HCT116 (cell line): ENCODE results near the gene CLGN. TPM values are rescaled to one million over a fixed set of nuclear protein-coding genes. Genes with fewer than 3 reads are reported as not detected.

Experiments used
- ATAC-seq: fragments of 200-7000 bp; cut with Tn5 transposase; 2 replicates; pipeline ENCODE4 v1.9.1; 2020; ENCODE audit warnings: mild to moderate bottlenecking, moderate library complexity
- BruUV-seq: library from RNA; stranded (reverse); fragments of 400-500 nt; replicated peaks from 2 replicates; lab custom pipeline; 2021; lab: Mats Ljungman, UMichigan
- CTCF ChIA-PET: fragments of 300-600 bp; sonication (Branson Sonifier 250); formaldehyde crosslinking; loops from one replicate; lab custom pipeline; 2021; ENCODE audit warnings: antibody characterized with exemption; lab: Charles Lee
- POLR2A ChIA-PET: fragments of 300-600, 350-600 bp; sonication (Branson Sonifier 250); formaldehyde crosslinking; loops from one replicate; lab custom pipeline; 2021; ENCODE audit warnings: antibody characterized with exemption; lab: Charles Lee
- RAD21 ChIA-PET, 2 experiments: fragments of 300-600 bp; sonication (Branson Sonifier 250); formaldehyde crosslinking; loops; one replicate each; lab custom pipeline; 2023; ENCODE audit warnings: low total read pairs in 2 of 2; ENCODE audit not compliant: uncharacterized antibody in 2 of 2, unreplicated experiment in 2 of 2, low non-redundant PET in 1 of 2; lab: Charles Lee
- DNase-seq: peaks from one replicate; pipeline ENCODE4 v3.0.0-alpha.2; 2010; ENCODE audit warnings: low read depth, low spot score
- H2AFZ ChIP-seq: fragments of 200-600 bp; shearing (Covaris generic), sonication (generic); 2 replicates; pipeline ENCODE4 v1.6.1; 2017; ENCODE audit warnings: low read depth, mixed run types, mixed read lengths, antibody characterized with exemption, low read length; ENCODE audit not compliant: poor library complexity, severe bottlenecking
- H3K27ac ChIP-seq: 2 replicates; pipeline ENCODE4 v1.5.1; 2012; ENCODE audit warnings: low read depth, low read length
- H3K27me3 ChIP-seq: fragments of 200-600 bp; sonication (generic); 2 replicates; pipeline ENCODE4 v1.6.1; 2016; ENCODE audit warnings: mixed run types, low read length, mixed read lengths; ENCODE audit not compliant: insufficient read depth
- H3K36me3 ChIP-seq, 2 experiments: fragments of 200-500 bp in 1 of 2; fragments of 200-600 bp in 1 of 2; sonication (Bioruptor generic) in 1 of 2; sonication (generic) in 1 of 2; 2 replicates each; pipeline versions ENCODE4 v1.5.1 to v1.6.1; 2014 to 2016; ENCODE audit warnings: low read length in 2 of 2, inconsistent platforms in 1 of 2, mixed read lengths in 1 of 2, mixed run types in 1 of 2; ENCODE audit not compliant: insufficient read depth in 2 of 2, control insufficient read depth in 1 of 2
- H3K4me1 ChIP-seq, 2 experiments: fragments of 200-600 bp in 1 of 2; sonication (generic) in 1 of 2; 2 replicates each; pipeline versions ENCODE4 v1.5.1 to v1.6.1; 2012 to 2017; ENCODE audit warnings: low read length in 2 of 2, inconsistent platforms in 1 of 2, mild to moderate bottlenecking in 1 of 2, mixed read lengths in 1 of 2, mixed run types in 1 of 2, moderate library complexity in 1 of 2; ENCODE audit not compliant: insufficient read depth in 2 of 2, control insufficient read depth in 1 of 2
- H3K4me2 ChIP-seq: fragments of 200-600 bp; sonication (generic); 2 replicates; pipeline ENCODE4 v1.6.1; 2017; ENCODE audit warnings: mixed run types, low read length, mixed read lengths
- H3K4me3 ChIP-seq, 2 experiments: fragments of 200-600 bp in 1 of 2; sonication (generic) in 1 of 2; replicated peaks in 1 of 2; 2 replicates each; pipeline ENCODE4 v1.5.1; 2011 to 2016; ENCODE audit warnings: low read length in 2 of 2, control low read depth in 1 of 2, low read depth in 1 of 2, mild to moderate bottlenecking in 1 of 2, mixed read lengths in 1 of 2, mixed run types in 1 of 2
- H3K79me2 ChIP-seq: fragments of 200-600 bp; sonication (generic); 2 replicates; pipeline ENCODE4 v1.6.1; 2017; ENCODE audit warnings: mild to moderate bottlenecking, mixed run types, low read length, moderate library complexity, mixed read lengths; ENCODE audit not compliant: insufficient read depth
- H3K9ac ChIP-seq: fragments of 200-600 bp; sonication (generic); 2 replicates; pipeline ENCODE4 v1.6.1; 2016; ENCODE audit warnings: low read length, mixed read lengths
- H3K9me2 ChIP-seq: fragments of 200-600 bp; sonication (generic), shearing (Covaris generic); 2 replicates; pipeline ENCODE4 v1.6.1; 2017; ENCODE audit warnings: mixed run types, mild to moderate bottlenecking, moderate library complexity; ENCODE audit not compliant: insufficient read depth
- H3K9me3 ChIP-seq, 2 experiments: fragments of 200-500 bp in 1 of 2; fragments of 200-600 bp in 1 of 2; sonication (Bioruptor generic) in 1 of 2; sonication (generic) in 1 of 2; 2 replicates each; pipeline ENCODE4 v1.6.1; 2014 to 2017; ENCODE audit warnings: low read length in 2 of 2, mixed read lengths in 2 of 2, inconsistent platforms in 1 of 2, low read depth in 1 of 2, mild to moderate bottlenecking in 1 of 2, mixed run types in 1 of 2, moderate library complexity in 1 of 2; ENCODE audit not compliant: control insufficient read depth in 1 of 2, insufficient read depth in 1 of 2
- H4K20me1 ChIP-seq: fragments of 200-600 bp; sonication (generic), shearing (Covaris generic); 2 replicates; pipeline ENCODE4 v1.6.1; 2017; ENCODE audit warnings: mixed run types, mild to moderate bottlenecking, moderate library complexity; ENCODE audit not compliant: insufficient read depth
- CEBPB ChIP-seq: IDR thresholded peaks from 2 replicates; pipeline ENCODE4 v1.6.1; 2012; ENCODE audit warnings: low read depth
- EGR1 ChIP-seq: IDR thresholded peaks from 2 replicates; pipeline ENCODE4 v1.6.1; 2012; ENCODE audit warnings: low read depth
- ELF1 ChIP-seq: IDR thresholded peaks from 2 replicates; pipeline ENCODE4 v1.6.1; 2012; ENCODE audit warnings: low read depth, borderline replicate concordance
- EZH2 ChIP-seq: fragments of 200-600 bp; sonication (generic); IDR thresholded peaks from 2 replicates; pipeline ENCODE4 v1.6.1; 2017; ENCODE audit warnings: antibody characterized with exemption, mixed run types
- EZH2phosphoT487 ChIP-seq: fragments of 200-600 bp; IDR thresholded peaks from 2 replicates; pipeline ENCODE4 v1.6.1; 2018; ENCODE audit warnings: antibody characterized with exemption, borderline replicate concordance
- JUND ChIP-seq: IDR thresholded peaks from 2 replicates; pipeline ENCODE4 v1.6.1; 2012
- POLR2A ChIP-seq: IDR thresholded peaks from 2 replicates; pipeline ENCODE4 v1.7.0; 2011; ENCODE audit warnings: borderline replicate concordance; ENCODE audit not compliant: insufficient read depth, insufficient read length; ENCODE audit errors: extremely low read depth
- SIN3A ChIP-seq: IDR thresholded peaks from 2 replicates; pipeline ENCODE4 v1.6.1; 2012; ENCODE audit warnings: low read depth
- SP1 ChIP-seq: IDR thresholded peaks from 2 replicates; pipeline ENCODE4 v1.6.1; 2012; ENCODE audit warnings: low read depth
- SRF ChIP-seq: IDR thresholded peaks from 2 replicates; pipeline ENCODE4 v1.6.1; 2012; ENCODE audit warnings: low read depth
- TCF7L2 ChIP-seq: IDR thresholded peaks from 2 replicates; pipeline ENCODE4 v1.7.0; 2011; ENCODE audit warnings: borderline replicate concordance, inconsistent platforms; ENCODE audit not compliant: insufficient read depth, insufficient read length; ENCODE audit errors: extremely low read depth
- YY1 ChIP-seq: IDR thresholded peaks from 2 replicates; pipeline ENCODE4 v1.6.1; 2011; ENCODE audit warnings: low read length, low read depth, moderate library complexity, mild to moderate bottlenecking; ENCODE audit not compliant: insufficient replicate concordance; ENCODE audit errors: extremely low read depth
- ZFX ChIP-seq: fragments of 450-650 bp; IDR thresholded peaks from 2 replicates; pipeline ENCODE4 v1.6.1; 2017
- ZNF274 ChIP-seq: fragments of 200-500 bp; sonication (Bioruptor generic); IDR thresholded peaks from 2 replicates; pipeline ENCODE4 v1.6.1; 2014; ENCODE audit warnings: mild to moderate bottlenecking, low read depth, low read length, inconsistent platforms
- intact Hi-C: fragments of 100-400 bp; cut with micrococcal nuclease; formaldehyde crosslinking; loops from 2 replicates; pipeline ENCODE4 v1.10.0; 2022
- total RNA-seq: library from RNA; stranded (reverse); gene quantifications from one replicate; pipeline ENCODE4 v1.2.1, GENCODE V29; 2021; ENCODE audit not compliant: unreplicated experiment
- TF ChIP-seq, protein P1 (sequence below): IDR thresholded peaks from 2 replicates; pipeline ENCODE4 v1.6.1; 2012
- TF ChIP-seq, protein P2 (sequence below): IDR thresholded peaks from 2 replicates; pipeline ENCODE4 v1.6.1; 2011; ENCODE audit warnings: mild to moderate bottlenecking, low read length, moderate library complexity; ENCODE audit not compliant: insufficient replicate concordance; ENCODE audit errors: extremely low read depth

CLGN gene
- total RNA-seq, 1 experiment from 2014 or later = 1.4 TPM

DNA sequence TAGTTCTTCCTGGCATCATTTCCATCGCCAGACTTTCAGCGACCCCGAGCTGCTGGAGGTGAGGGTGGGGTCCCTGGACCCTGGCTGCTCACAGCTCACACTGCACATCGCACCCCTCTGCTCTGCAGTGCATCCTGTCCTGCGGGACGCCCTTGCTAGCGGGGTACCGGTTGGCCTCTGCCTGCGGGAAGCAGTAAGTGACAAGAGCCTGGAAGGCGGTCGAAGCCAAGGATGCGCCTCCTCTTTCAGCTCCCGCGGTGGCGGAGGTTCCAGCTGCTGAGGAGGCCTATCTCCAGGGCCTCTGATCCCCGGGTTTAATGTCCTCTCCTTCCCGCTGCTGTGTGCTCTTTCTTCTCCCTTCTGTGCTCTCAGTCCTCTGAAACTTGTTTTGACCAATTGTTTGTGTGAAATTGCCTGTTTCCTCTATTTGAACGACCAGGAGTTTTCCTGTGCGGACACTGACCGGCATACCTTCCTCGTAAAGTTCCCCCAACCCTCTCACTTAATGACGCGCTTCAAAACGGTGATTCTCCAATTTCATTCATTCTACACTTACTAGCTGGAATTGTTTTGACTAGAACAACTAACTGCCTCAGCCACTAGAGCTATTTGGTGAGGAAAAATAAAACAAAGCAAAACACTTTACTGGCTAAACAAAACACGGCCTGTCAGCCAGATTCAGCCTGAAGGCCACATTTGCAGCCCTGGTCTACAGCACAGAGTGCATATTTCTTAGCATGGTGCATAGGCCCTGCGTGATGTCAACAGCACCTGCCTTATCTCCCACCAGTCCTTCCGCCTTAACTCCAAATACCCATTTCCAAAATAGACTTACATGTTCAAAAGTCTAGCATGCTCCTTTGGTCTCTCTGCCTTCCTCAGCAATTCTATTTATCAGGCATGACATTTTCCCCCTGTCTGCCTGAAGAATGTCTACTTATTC is 42.6 kb upstream of the CLGN start:
- ChIA-PET POLR2A (no interaction called here), CTCF (no interaction called here), RAD21 (no interaction called here)
- no peak overlapping the region for H3K4me3 ChIP-seq
- H3K4me1 ChIP-seq = no peaks in the 10 kb centered on the region
- ATAC-seq (no peak), DNase-seq (no peak)
- no peak overlapping the region for H2AFZ ChIP-seq
- no TSS peak for BruUV-seq
- H3K27me3 ChIP-seq = no peaks in the 10 kb centered on the region
- TF ChIP-seq ZNF274 = no peak
- no peak for TF ChIP-seq SP1
- TF ChIP-seq CEBPB = no peak
- no peak for TF ChIP-seq SIN3A
- TF ChIP-seq, protein P1, sequence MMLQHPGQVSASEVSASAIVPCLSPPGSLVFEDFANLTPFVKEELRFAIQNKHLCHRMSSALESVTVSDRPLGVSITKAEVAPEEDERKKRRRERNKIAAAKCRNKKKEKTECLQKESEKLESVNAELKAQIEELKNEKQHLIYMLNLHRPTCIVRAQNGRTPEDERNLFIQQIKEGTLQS = no peak
- TF ChIP-seq ELF1 = no peak
- no peak for TF ChIP-seq SRF
- TF ChIP-seq, protein P2, sequence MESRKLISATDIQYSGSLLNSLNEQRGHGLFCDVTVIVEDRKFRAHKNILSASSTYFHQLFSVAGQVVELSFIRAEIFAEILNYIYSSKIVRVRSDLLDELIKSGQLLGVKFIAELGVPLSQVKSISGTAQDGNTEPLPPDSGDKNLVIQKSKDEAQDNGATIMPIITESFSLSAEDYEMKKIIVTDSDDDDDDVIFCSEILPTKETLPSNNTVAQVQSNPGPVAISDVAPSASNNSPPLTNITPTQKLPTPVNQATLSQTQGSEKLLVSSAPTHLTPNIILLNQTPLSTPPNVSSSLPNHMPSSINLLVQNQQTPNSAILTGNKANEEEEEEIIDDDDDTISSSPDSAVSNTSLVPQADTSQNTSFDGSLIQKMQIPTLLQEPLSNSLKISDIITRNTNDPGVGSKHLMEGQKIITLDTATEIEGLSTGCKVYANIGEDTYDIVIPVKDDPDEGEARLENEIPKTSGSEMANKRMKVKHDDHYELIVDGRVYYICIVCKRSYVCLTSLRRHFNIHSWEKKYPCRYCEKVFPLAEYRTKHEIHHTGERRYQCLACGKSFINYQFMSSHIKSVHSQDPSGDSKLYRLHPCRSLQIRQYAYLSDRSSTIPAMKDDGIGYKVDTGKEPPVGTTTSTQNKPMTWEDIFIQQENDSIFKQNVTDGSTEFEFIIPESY = no peak
- no peak for TF ChIP-seq EGR1
- no peak for TF ChIP-seq ZFX
- TF ChIP-seq TCF7L2 = no peak
- no peak for TF ChIP-seq POLR2A
- no peak for TF ChIP-seq YY1
- no peak for TF ChIP-seq EZH2phosphoT487
- TF ChIP-seq EZH2 = no peak
- no peak for TF ChIP-seq JUND
- no peaks in the 10 kb centered on the region for H3K9me2 ChIP-seq
- H3K36me3 ChIP-seq = no peaks in the 10 kb centered on the region
- no peak overlapping the region for H3K27ac ChIP-seq
- intact Hi-C loops = no loop called here
- no peaks in the 10 kb centered on the region for H3K9me3 ChIP-seq
- no peak overlapping the region for H3K4me2 ChIP-seq
- no peaks in the 10 kb centered on the region for H4K20me1 ChIP-seq
- H3K9ac ChIP-seq = no peak overlapping the region
- no peaks in the 10 kb centered on the region for H3K79me2 ChIP-seq
